Endothelial cell of umbilical vein (primary cell): ENCODE results near the gene DCC. TPM values are rescaled to one million over a fixed set of nuclear protein-coding genes. Genes with fewer than 3 reads are reported as not detected.

Experiments
- BruUV-seq: library from RNA; stranded (reverse); fragments of 400-500 nt; replicated peaks from 2 replicates; lab custom pipeline; 2021; lab: Mats Ljungman, UMichigan
- CTCF ChIA-PET: fragments of 300-600, 350-600 bp; sonication (Branson Sonifier 250); formaldehyde crosslinking; loops from one replicate; lab custom pipeline; 2021; ENCODE audit warnings: antibody characterized with exemption, inconsistent platforms; lab: Charles Lee
- POLR2A ChIA-PET: fragments of 300-600, 350-600 bp; sonication (Branson Sonifier 250); formaldehyde crosslinking; loops from one replicate; lab custom pipeline; 2021; ENCODE audit warnings: antibody characterized with exemption, inconsistent platforms; lab: Charles Lee
- DNase-seq: peaks from one replicate; pipeline ENCODE4 v3.0.0-alpha.2; 2011; ENCODE audit warnings: low read depth, low spot score
- FAIRE-seq: peaks from 2 replicates; lab custom pipeline; 2011; peaks lifted over from hg19 to GRCh38; lab: Jason Lieb, UNC
- H2AFZ ChIP-seq: 2 replicates; pipeline ENCODE4 v1.6.0; 2012; ENCODE audit warnings: low read depth, low read length, control low read depth, inconsistent platforms
- H3K27ac ChIP-seq: 2 replicates; pipeline ENCODE4 v1.5.1; 2011; ENCODE audit warnings: low read depth, mild to moderate bottlenecking, control low read depth, low read length, moderate library complexity; ENCODE audit not compliant: insufficient read depth
- H3K27me3 ChIP-seq, 2 experiments: 2 replicates each; pipeline versions ENCODE4 v1.6.0 to v1.6.1; 2011; ENCODE audit warnings: low read length in 2 of 2, mixed read lengths in 1 of 2; ENCODE audit not compliant: control insufficient read depth in 2 of 2, insufficient read depth in 2 of 2
- H3K36me3 ChIP-seq, 2 experiments: 2 replicates in 1 of 2; 3 replicates in 1 of 2; pipeline ENCODE4 v1.5.1; 2011; ENCODE audit warnings: low read length in 2 of 2, mild to moderate bottlenecking in 1 of 2, moderate library complexity in 1 of 2; ENCODE audit not compliant: control insufficient read depth in 2 of 2, insufficient read depth in 2 of 2; ENCODE audit errors: extremely low read depth in 1 of 2
- H3K4me1 ChIP-seq: 3 replicates; pipeline ENCODE4 v1.5.1; 2011; ENCODE audit warnings: mild to moderate bottlenecking, low read length; ENCODE audit not compliant: control insufficient read depth, insufficient read depth; ENCODE audit errors: extremely low read depth
- H3K4me2 ChIP-seq: 2 replicates; pipeline ENCODE4 v1.6.1; 2011; ENCODE audit warnings: low read length, control low read depth, mixed read lengths; ENCODE audit not compliant: insufficient read depth
- H3K4me3 ChIP-seq, 3 experiments: fragments of 200-600 bp in 1 of 3; sonication (generic), shearing (Covaris generic) in 1 of 3; replicated peaks in 1 of 3; 2 replicates each; pipeline ENCODE4 v1.5.1; 2011 to 2016; ENCODE audit warnings: control low read depth in 3 of 3, low read length in 3 of 3, mild to moderate bottlenecking in 2 of 3, inconsistent platforms in 1 of 3, low read depth in 1 of 3, moderate library complexity in 1 of 3; ENCODE audit not compliant: insufficient read depth in 1 of 3
- H3K79me2 ChIP-seq: 2 replicates; pipeline ENCODE4 v1.6.0; 2012; ENCODE audit warnings: low read length, inconsistent platforms; ENCODE audit not compliant: control insufficient read depth, insufficient read depth
- H3K9ac ChIP-seq: replicated peaks from 2 replicates; pipeline ENCODE3; 2011; ENCODE audit warnings: low read length, control low read depth; ENCODE audit not compliant: insufficient read depth; ENCODE audit errors: extremely low read depth
- H3K9me1 ChIP-seq: replicated peaks from 3 replicates; pipeline ENCODE4 v1.6.0; 2011; ENCODE audit warnings: mild to moderate bottlenecking, low read length; ENCODE audit not compliant: control insufficient read depth, insufficient read depth; ENCODE audit errors: extremely low read depth
- H3K9me3 ChIP-seq: replicated peaks from 2 replicates; pipeline ENCODE4 v1.5.1; 2012; ENCODE audit warnings: low read length, inconsistent platforms; ENCODE audit not compliant: control insufficient read depth, insufficient read depth
- H4K20me1 ChIP-seq: replicated peaks from 2 replicates; pipeline ENCODE3; 2011; ENCODE audit warnings: mild to moderate bottlenecking, low read length; ENCODE audit not compliant: control insufficient read depth, insufficient read depth; ENCODE audit errors: extremely low read depth
- EZH2 ChIP-seq: IDR thresholded peaks from 2 replicates; pipeline ENCODE4 v1.6.1; 2012; ENCODE audit warnings: borderline replicate concordance, low read depth, mild to moderate bottlenecking, moderate library complexity, low read length, inconsistent platforms; ENCODE audit not compliant: severe bottlenecking
- FOS ChIP-seq: IDR thresholded peaks from 2 replicates; pipeline ENCODE4 v1.6.1; 2011; ENCODE audit warnings: mild to moderate bottlenecking, low read length, moderate library complexity, borderline replicate concordance; ENCODE audit not compliant: insufficient read depth
- GATA2 ChIP-seq: IDR thresholded peaks from 2 replicates; pipeline ENCODE4 v1.7.0; 2011; ENCODE audit warnings: low read depth, mild to moderate bottlenecking, moderate library complexity, mixed read lengths, low read length; ENCODE audit not compliant: insufficient read length, insufficient read depth
- JUN ChIP-seq: IDR thresholded peaks from 2 replicates; pipeline ENCODE4 v1.6.1; 2011; ENCODE audit warnings: borderline replicate concordance, low read depth; ENCODE audit not compliant: insufficient read length, insufficient read depth
- MAX ChIP-seq: IDR thresholded peaks from 2 replicates; pipeline ENCODE4 v1.6.1; 2011; ENCODE audit not compliant: insufficient read depth, insufficient read length
- POLR2A ChIP-seq: IDR thresholded peaks from 2 replicates; pipeline ENCODE4 v1.6.1; 2012; ENCODE audit warnings: low read depth, mild to moderate bottlenecking, control low read depth, low read length
- dilution Hi-C: fragments of 300-500 bp; cut with MboI; formaldehyde crosslinking; loops from one replicate; pipeline ENCODE4 v1.15.0; 2019; ENCODE audit warnings: low sequenced_read_pairs; ENCODE audit not compliant: extremely low pct_ligation_motif_present
- intact Hi-C: fragments of 100-400 bp; cut with micrococcal nuclease; formaldehyde crosslinking; loops from one replicate; pipeline ENCODE4 v1.10.0; 2022
- polyA plus RNA-seq, 4 experiments: library from polyadenylated mRNA; depleted of rRNA in 3 of 4; stranded (reverse) in 3 of 4; unstranded in 1 of 4; fragments of >200 nt; gene quantifications; 2 replicates each; pipeline versions ENCODE4 v1.2.1 to v1.2.3, GENCODE V29; 2011 to 2012; ENCODE audit warnings: missing spikeins in 1 of 4
- total RNA-seq: library from RNA; stranded (reverse); gene quantifications from 2 replicates; pipeline ENCODE4 v1.2.3, GENCODE V29; 2021
- TF ChIP-seq, protein P1 (sequence below), 2 donors: IDR thresholded peaks; 1 replicate in 1 of 2; 2 replicates in 1 of 2; pipeline ENCODE4 v1.5.1; 2011; ENCODE audit warnings: low read length in 2 of 2, mild to moderate bottlenecking in 2 of 2, moderate library complexity in 2 of 2, control low read depth in 1 of 2, inconsistent platforms in 1 of 2, low read depth in 1 of 2; ENCODE audit not compliant: insufficient read depth in 1 of 2; ENCODE audit errors: extremely low read depth in 1 of 2

DCC gene
- total and polyA plus RNA-seq, 2 donors (not counting 3 experiments of a cell fraction or from before 2014, with no cell fraction given), result not detected

DNA sequence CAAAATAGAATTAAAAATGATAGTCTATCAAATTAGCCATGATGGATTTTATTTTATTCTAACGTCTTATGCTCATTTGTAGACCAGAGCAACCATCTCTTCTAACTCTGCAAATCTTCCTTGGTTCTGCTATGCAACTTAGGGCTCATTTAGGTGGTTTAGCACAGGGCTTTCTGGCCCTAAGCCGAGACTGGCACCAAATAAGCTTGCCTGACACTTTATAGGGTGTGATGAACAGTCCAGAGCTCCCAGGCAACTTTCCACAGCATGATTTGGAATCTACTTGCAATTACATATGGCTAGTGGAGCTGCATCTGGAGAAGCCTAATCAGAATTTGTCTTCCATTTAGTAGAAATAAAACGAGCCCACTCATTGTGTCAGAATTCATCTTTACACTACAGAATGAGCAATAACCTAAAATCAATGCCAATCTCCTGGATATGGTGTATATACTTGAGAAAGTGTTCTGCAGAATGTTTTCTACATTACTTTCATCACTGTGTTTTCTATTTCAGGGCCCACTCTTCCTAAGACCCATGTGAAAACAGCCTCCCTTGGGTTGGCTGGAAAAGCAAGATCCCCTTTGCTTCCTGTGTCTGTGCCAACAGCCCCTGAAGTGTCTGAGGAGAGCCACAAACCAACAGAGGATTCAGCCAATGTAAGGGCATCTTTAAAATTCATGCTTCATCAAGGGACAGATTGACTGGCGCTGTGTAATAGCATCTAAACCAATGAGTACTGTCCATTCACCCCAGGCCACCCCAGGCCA lies 1186.3 kb downstream of the DCC start:
- no peaks in the 10 kb centered on the region for H3K36me3 ChIP-seq
- dilution Hi-C loops (no loop called here), intact Hi-C loops (no loop called here)
- H3K4me3 ChIP-seq, result no peak overlapping the region
- no peak overlapping the region for H2AFZ ChIP-seq
- ChIA-PET POLR2A (no interaction called here), CTCF (no interaction called here)
- H3K79me2 ChIP-seq, result no peaks in the 10 kb centered on the region
- TF ChIP-seq POLR2A, result no peak
- no peak for TF ChIP-seq JUN
- TF ChIP-seq EZH2, result no peak
- no peak for TF ChIP-seq GATA2
- no peak for TF ChIP-seq MAX
- TF ChIP-seq, protein P1, sequence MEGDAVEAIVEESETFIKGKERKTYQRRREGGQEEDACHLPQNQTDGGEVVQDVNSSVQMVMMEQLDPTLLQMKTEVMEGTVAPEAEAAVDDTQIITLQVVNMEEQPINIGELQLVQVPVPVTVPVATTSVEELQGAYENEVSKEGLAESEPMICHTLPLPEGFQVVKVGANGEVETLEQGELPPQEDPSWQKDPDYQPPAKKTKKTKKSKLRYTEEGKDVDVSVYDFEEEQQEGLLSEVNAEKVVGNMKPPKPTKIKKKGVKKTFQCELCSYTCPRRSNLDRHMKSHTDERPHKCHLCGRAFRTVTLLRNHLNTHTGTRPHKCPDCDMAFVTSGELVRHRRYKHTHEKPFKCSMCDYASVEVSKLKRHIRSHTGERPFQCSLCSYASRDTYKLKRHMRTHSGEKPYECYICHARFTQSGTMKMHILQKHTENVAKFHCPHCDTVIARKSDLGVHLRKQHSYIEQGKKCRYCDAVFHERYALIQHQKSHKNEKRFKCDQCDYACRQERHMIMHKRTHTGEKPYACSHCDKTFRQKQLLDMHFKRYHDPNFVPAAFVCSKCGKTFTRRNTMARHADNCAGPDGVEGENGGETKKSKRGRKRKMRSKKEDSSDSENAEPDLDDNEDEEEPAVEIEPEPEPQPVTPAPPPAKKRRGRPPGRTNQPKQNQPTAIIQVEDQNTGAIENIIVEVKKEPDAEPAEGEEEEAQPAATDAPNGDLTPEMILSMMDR (IDR thresholded peaks at IDR 0.05; ENCODE audit: extremely low read depth in 1 of 2, insufficient read depth in 1 of 2, low read depth in 1 of 2, low read length in 2 of 2), result no peak
- TF ChIP-seq FOS, result no peak
- peaks cover 1% of the 10 kb centered on the region for H3K9me3 ChIP-seq
- no peaks in the 10 kb centered on the region for H4K20me1 ChIP-seq
- no peaks in the 10 kb centered on the region for H3K9me1 ChIP-seq
- no peak for FAIRE-seq
- no peak overlapping the region for H3K4me2 ChIP-seq
- H3K27me3 ChIP-seq, result no peaks in the 10 kb centered on the region
- no peak overlapping the region for H3K9ac ChIP-seq
- BruUV-seq, result no TSS peak
- no peak overlapping the region for H3K27ac ChIP-seq
- DNase-seq, result no peak
- H3K4me1 ChIP-seq, result no peaks in the 10 kb centered on the region
